Osteoblast (primary cell): ENCODE data around the gene EXOC6. TPM values are rescaled to one million over a fixed set of nuclear protein-coding genes. Genes with fewer than 3 reads are reported as not detected.

ENCODE experiments used
- DNase-seq: peaks from one replicate; pipeline ENCODE4 v3.0.0; 2011; ENCODE audit warnings: low spot score, mixed read lengths; ENCODE audit not compliant: insufficient read length; ENCODE audit errors: missing footprints
- H2AFZ ChIP-seq: 2 replicates; pipeline ENCODE4 v1.6.0; 2011; ENCODE audit warnings: mild to moderate bottlenecking, low read length
- H3K27ac ChIP-seq: 2 replicates; pipeline ENCODE4 v1.5.1; 2011; ENCODE audit warnings: mild to moderate bottlenecking, low read depth, low read length, moderate library complexity
- H3K27me3 ChIP-seq: 2 replicates; pipeline ENCODE4 v1.6.0; 2012; ENCODE audit warnings: mild to moderate bottlenecking, control low read depth, inconsistent platforms, low read length, moderate library complexity; ENCODE audit not compliant: insufficient read depth
- H3K36me3 ChIP-seq: 2 replicates; pipeline ENCODE4 v1.5.1; 2011; ENCODE audit warnings: mild to moderate bottlenecking, low read length, control low read depth, moderate library complexity; ENCODE audit not compliant: insufficient read depth
- H3K4me1 ChIP-seq: 2 replicates; pipeline ENCODE4 v1.5.1; 2011; ENCODE audit warnings: mild to moderate bottlenecking, low read length, control low read depth, moderate library complexity; ENCODE audit not compliant: insufficient read depth
- H3K4me2 ChIP-seq: 2 replicates; pipeline ENCODE4 v1.6.0; 2011; ENCODE audit warnings: mild to moderate bottlenecking, low read length; ENCODE audit not compliant: insufficient read depth
- H3K4me3 ChIP-seq: fragments of 200-600 bp; sonication (generic); 3 replicates; pipeline ENCODE4 v1.5.1; 2012; ENCODE audit warnings: mild to moderate bottlenecking, low read length, inconsistent platforms; ENCODE audit not compliant: insufficient read depth
- H3K79me2 ChIP-seq: 2 replicates; pipeline ENCODE4 v1.6.0; 2012; ENCODE audit warnings: mild to moderate bottlenecking, low read length, control low read depth, inconsistent platforms; ENCODE audit not compliant: insufficient read depth
- H3K9me3 ChIP-seq: 2 replicates; pipeline ENCODE4 v1.5.1; 2011; ENCODE audit warnings: low read depth, low read length, control low read depth
- H4K20me1 ChIP-seq: 2 replicates; pipeline ENCODE4 v1.6.0; 2012; ENCODE audit warnings: mild to moderate bottlenecking, low read length, control low read depth; ENCODE audit not compliant: insufficient read depth
- total RNA-seq: library from RNA; depleted of rRNA; stranded (reverse); fragments of >200 nt; gene quantifications from 2 replicates; pipeline ENCODE4 v1.2.3, GENCODE V29; 2012
- TF ChIP-seq, protein P1 (sequence below): IDR thresholded peaks from 2 replicates; pipeline ENCODE4 v1.5.1; 2011; ENCODE audit warnings: mild to moderate bottlenecking, low read depth, low read length, moderate library complexity; ENCODE audit errors: extremely low read depth

The EXOC6 gene
- total RNA-seq, 1 donor: 8.7 TPM

GRCh38 chr10:92844746-92845145 lies 3.6 kb upstream of the EXOC6 start:
- Histone ChIP-seq H3K4me1 (peaks cover 15% of the 10 kb centered on the region), H3K4me2 (no peak overlapping the region), H3K4me3 (no peak overlapping the region), H3K27ac (no peak overlapping the region), H2AFZ (no peak overlapping the region), H3K36me3 (no peaks in the 10 kb centered on the region), H3K27me3 (no peaks in the 10 kb centered on the region), H4K20me1 (no peaks in the 10 kb centered on the region), H3K9me3 (no peaks in the 10 kb centered on the region), H3K79me2 (no peaks in the 10 kb centered on the region)
- DNase-seq: no peak
- TF ChIP-seq, protein P1, sequence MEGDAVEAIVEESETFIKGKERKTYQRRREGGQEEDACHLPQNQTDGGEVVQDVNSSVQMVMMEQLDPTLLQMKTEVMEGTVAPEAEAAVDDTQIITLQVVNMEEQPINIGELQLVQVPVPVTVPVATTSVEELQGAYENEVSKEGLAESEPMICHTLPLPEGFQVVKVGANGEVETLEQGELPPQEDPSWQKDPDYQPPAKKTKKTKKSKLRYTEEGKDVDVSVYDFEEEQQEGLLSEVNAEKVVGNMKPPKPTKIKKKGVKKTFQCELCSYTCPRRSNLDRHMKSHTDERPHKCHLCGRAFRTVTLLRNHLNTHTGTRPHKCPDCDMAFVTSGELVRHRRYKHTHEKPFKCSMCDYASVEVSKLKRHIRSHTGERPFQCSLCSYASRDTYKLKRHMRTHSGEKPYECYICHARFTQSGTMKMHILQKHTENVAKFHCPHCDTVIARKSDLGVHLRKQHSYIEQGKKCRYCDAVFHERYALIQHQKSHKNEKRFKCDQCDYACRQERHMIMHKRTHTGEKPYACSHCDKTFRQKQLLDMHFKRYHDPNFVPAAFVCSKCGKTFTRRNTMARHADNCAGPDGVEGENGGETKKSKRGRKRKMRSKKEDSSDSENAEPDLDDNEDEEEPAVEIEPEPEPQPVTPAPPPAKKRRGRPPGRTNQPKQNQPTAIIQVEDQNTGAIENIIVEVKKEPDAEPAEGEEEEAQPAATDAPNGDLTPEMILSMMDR: no peak

- Histone ChIP-seq H3K4me1 (peaks cover 18% of the 10 kb centered on the region), H3K4me2 (no peak overlapping the region), H3K79me2 (no peaks in the 10 kb centered on the region), H3K27me3 (no peaks in the 10 kb centered on the region), H3K9me3 (no peaks in the 10 kb centered on the region), H2AFZ (peak overlapping the region; percentile 20), H3K4me3 (no peak overlapping the region), H3K27ac (no peak overlapping the region), H3K36me3 (no peaks in the 10 kb centered on the region), H4K20me1 (no peaks in the 10 kb centered on the region)
- no peak for DNase-seq
- TF ChIP-seq, protein P1: no peak
These were observed 2.4 kb upstream of the EXOC6 start for GRCh38 chr10:92845921-92846320.

- DNase-seq: no peak
- H3K27me3 ChIP-seq: no peaks in the 10 kb centered on the region
- H3K27ac ChIP-seq: no peak overlapping the region
- H3K36me3 ChIP-seq: no peaks in the 10 kb centered on the region
- no peak overlapping the region for H3K4me2 ChIP-seq
- TF ChIP-seq, protein P1: no peak
- no peaks in the 10 kb centered on the region for H4K20me1 ChIP-seq
- no peak overlapping the region for H3K4me3 ChIP-seq
- no peaks in the 10 kb centered on the region for H3K9me3 ChIP-seq
- peaks cover 18% of the 10 kb centered on the region for H3K4me1 ChIP-seq
- H2AFZ ChIP-seq: no peak overlapping the region
- no peaks in the 10 kb centered on the region for H3K79me2 ChIP-seq
These were observed 2.0 kb upstream of the EXOC6 start for GRCh38 chr10:92846344-92846743.

GRCh38 chr10:92846854-92847201 lies 1.5 kb upstream of the EXOC6 start:
- Histone ChIP-seq H3K4me3 (no peak overlapping the region), H3K27me3 (no peaks in the 10 kb centered on the region), H3K27ac (no peak overlapping the region), H3K79me2 (no peaks in the 10 kb centered on the region), H3K36me3 (no peaks in the 10 kb centered on the region), H3K9me3 (no peaks in the 10 kb centered on the region), H3K4me2 (no peak overlapping the region), H4K20me1 (no peaks in the 10 kb centered on the region), H2AFZ (no peak overlapping the region), H3K4me1 (peaks cover 18% of the 10 kb centered on the region)
- TF ChIP-seq, protein P1: no peak
- DNase-seq: peak; percentile 66
